Spleen (tissue), 7 donors: ENCODE data around the gene HLA-C.

ENCODE experiments used
- CTCF ChIP-seq, 11 experiments: fragments of 200-600 bp in 7 of 11; fragments of 450-650 bp in 4 of 11; sonication (generic) in 4 of 11; IDR thresholded peaks in 8 of 11; conservative IDR thresholded peaks in 3 of 11; 1 replicate in 7 of 11; 2 replicates in 4 of 11; pipeline versions ENCODE4 v1.4.0 to v1.8.0; 2016 to 2021; ENCODE audit warnings: antibody characterized with exemption in 11 of 11, inconsistent platforms in 4 of 11, mild to moderate bottlenecking in 1 of 11
- POLR2A ChIP-seq, 3 donors: fragments of 450-650 bp; IDR thresholded peaks; one replicate each; pipeline ENCODE4 v1.5.1; 2017; ENCODE audit warnings: antibody characterized with exemption in 3 of 3, mild to moderate bottlenecking in 1 of 3
- donor health status: DM: no; HTN: no; CAD: no; lungs with moderate emphysema.
- donor health status: DM: no; HTN: no; CAD: no.
- donor health status: DM: no; HTN: no; CAD: no.

GRCh38 chr6:31293343-31293742 is 21.5 kb upstream of the HLA-C start:
- no peak for TF ChIP-seq CTCF (IDR thresholded peaks at IDR 0.05 in 8 of 11, conservative IDR thresholded peaks at IDR 0.05 in 3 of 11)
- no peak for TF ChIP-seq POLR2A (IDR thresholded peaks at IDR 0.05)
